ENCODE data around the gene UTS2R.
"Not testable (repeated sequence)": the region's sequence is repeated elsewhere in the genome, so short reads cannot be mapped to it uniquely, and the experiment has no call there.

UTS2R gene

DNA sequence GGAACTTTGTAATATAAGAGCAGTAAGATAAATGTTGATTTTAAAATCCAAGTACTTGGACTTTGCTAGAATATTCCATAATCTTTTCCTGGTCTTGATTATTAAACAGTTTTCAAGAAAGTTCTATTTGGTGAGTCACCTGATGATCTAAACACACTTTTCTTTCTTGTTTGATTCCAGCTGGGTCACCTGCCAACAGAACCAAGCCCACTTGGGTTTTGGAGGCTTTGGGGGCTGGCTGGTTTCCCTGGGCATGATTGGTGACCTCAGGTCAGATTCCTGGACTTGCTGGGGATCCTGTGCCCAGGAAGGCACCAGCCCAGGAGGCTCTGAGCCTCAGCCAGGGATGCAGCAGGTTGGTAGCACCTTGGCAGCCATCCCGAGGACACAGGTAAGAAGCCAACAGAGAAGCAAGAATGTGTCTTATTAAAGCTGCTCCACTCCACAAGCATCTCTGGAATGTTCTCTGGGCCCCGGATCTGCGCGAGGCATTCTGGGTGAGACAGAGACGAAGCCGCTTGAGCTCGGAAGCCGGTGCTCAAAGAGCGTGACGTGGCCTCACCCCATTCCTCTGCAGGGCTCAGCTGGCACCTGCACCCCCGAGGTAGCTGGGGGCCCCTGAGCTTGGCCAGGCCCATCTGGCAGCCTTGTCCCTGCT is 15.7 kb upstream of the UTS2R start:
- no peak for DNase-seq

GRCh38 chr17:82356845-82357355 is 14.7 kb upstream of the UTS2R start:
- no peak for DNase-seq

GRCh38 chr17:82357394-82357793 is 14.2 kb upstream of the UTS2R start:
- DNase-seq, result no peak

- peak; percentile 27 for DNase-seq
Measured at GRCh38 chr17:82358465-82359350, 12.9 kb upstream of the UTS2R start, which contains the start of gene TEX19. TEX19 (plus strand) TSS chr17:82359247; CDS start chr17:82362151, 2,904 bp downstream.

- DNase-seq, result not testable (repeated sequence)
Measured at GRCh38 chr17:82359451-82360074, 12.0 kb upstream of the UTS2R start.

GRCh38 chr17:82361885-82362633 is 9.5 kb upstream of the UTS2R start:
- DNase-seq, result no peak

- no peak for DNase-seq
Measured at GRCh38 chr17:82365606-82366295, 5.8 kb upstream of the UTS2R start.

GRCh38 chr17:82366749-82367148 is 4.8 kb upstream of the UTS2R start:
- peak; percentile 6 for DNase-seq

- no peak for DNase-seq
Measured at GRCh38 chr17:82367724-82368524, 3.6 kb upstream of the UTS2R start.

DNA sequence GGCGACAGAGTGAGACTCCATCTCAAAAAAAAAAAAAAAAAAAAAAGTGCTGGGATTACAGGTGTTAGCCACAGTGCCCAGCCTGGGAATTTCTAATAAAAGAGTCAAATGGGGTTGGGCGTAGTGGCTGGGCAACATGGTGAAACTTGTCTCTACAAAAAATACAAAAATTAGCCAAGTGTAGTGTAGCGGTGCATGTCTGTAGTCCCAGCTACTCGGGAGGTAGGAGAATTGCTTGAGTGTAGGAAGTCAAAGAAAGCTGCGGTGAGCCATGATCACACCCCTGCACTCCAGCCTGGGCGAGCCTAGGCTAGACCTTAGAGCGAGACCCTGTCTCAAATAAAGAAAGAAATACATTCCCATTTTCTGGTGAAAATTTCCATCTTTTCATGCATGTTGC is 2.4 kb upstream of the UTS2R start:
- DNase-seq, result no peak

GRCh38 chr17:82370471-82371332 is 863 bp upstream of the UTS2R start:
- DNase-seq, result no peak

- no peak for DNase-seq
Measured at GRCh38 chr17:82372249-82373071, 895 bp downstream of the UTS2R start.

- DNase-seq, result not testable (repeated sequence)
Measured at GRCh38 chr17:82373072-82373452, 1.5 kb downstream of the UTS2R start.

DNA sequence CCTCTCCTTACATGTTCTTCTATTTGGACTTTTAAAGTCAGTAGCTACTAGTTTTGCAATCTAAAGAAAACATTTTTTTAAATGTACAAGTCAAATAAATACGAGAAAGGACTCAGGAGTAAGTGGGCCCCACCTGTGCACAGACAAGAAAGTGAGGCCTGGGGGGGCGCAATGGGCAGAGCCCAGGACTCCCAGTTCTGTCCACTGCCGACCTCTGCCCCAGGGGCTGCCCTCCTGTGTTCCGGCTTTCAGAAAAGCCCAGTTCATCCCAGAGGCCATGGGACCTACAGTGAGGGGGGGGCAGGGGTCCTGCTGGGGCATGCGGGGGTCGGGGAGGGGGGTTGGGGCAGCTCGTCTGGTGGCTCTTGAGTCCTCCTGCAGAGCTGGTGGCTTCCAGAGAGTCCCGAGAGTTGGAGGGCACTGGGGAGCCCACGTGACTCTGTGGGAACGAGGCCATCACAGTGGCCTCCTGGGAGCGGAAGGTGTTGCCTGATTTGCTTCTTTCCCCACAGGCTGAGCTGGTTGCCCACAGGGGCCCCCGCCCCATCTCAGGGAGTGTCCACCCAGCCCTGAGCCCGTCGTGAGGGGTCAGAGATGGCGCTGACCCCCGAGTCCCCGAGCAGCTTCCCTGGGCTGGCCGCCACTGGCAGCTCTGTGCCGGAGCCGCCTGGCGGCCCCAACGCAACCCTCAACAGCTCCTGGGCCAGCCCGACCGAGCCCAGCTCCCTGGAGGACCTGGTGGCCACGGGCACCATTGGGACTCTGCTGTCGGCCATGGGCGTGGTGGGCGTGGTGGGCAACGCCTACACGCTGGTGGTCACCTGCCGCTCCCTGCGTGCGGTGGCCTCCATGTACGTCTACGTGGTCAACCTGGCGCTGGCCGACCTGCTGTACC is 2.4 kb downstream of the UTS2R start:
- DNase-seq, result no peak

DNA sequence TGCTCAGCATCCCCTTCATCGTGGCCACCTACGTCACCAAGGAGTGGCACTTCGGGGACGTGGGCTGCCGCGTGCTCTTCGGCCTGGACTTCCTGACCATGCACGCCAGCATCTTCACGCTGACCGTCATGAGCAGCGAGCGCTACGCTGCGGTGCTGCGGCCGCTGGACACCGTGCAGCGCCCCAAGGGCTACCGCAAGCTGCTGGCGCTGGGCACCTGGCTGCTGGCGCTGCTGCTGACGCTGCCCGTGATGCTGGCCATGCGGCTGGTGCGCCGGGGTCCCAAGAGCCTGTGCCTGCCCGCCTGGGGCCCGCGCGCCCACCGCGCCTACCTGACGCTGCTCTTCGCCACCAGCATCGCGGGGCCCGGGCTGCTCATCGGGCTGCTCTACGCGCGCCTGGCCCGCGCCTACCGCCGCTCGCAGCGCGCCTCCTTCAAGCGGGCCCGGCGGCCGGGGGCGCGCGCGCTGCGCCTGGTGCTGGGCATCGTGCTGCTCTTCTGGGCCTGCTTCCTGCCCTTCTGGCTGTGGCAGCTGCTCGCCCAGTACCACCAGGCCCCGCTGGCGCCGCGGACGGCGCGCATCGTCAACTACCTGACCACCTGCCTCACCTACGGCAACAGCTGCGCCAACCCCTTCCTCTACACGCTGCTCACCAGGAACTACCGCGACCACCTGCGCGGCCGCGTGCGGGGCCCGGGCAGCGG is 3.2 kb downstream of the UTS2R start:
- no peak for DNase-seq

DNA sequence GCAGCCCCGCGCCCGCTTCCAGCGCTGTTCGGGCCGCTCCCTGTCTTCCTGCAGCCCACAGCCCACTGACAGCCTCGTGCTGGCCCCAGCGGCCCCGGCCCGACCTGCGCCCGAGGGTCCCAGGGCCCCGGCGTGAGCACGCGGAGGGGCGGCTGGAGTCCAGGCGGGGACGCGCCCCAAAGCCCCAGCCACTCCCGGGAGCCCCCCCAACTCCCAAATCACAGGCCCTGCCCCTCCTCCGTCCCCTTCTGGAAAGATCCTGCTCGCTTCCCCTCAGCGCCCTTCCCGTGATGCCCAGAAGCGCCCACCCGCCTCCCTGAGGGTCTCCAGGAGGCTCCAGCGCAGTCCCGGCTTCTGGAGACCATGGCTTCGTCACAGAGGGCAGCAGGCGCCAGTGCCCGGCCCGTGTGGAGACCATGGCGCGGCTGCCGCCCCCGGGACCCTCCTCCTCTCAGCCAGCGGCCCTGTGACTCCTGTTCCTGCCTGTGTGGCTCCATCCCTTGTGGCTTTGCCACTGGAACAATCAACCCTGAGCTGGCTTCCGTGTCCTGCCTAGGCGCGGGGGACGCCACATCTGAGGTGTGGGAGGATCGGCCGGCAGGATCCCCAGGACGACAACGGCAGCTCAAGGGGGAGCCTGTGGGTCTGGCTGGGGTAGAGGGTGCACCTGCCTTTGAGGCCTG is 3.9 kb downstream of the UTS2R start:
- no peak for DNase-seq
